Caco-2 (cell line): ENCODE results near the gene SNX27. TPM values are rescaled to one million over a fixed set of nuclear protein-coding genes. Genes with fewer than 3 reads are reported as not detected.
"Not testable (repeated sequence)": the region's sequence is repeated elsewhere in the genome, so short reads cannot be mapped to it uniquely, and the experiment has no call there.

Experiments used
- BruUV-seq: library from RNA; stranded (reverse); fragments of 400-500 nt; replicated peaks from 2 replicates; lab custom pipeline; 2021; lab: Mats Ljungman, UMichigan
- CTCF ChIA-PET: fragments of 300-600 bp; sonication (Branson Sonifier 250); formaldehyde crosslinking; loops from one replicate; lab custom pipeline; 2022; ENCODE audit warnings: antibody characterized with exemption; lab: Charles Lee
- POLR2A ChIA-PET: fragments of 300-600 bp; sonication (Branson Sonifier 250); formaldehyde crosslinking; loops from one replicate; lab custom pipeline; 2022; ENCODE audit warnings: antibody characterized with exemption; lab: Charles Lee
- DNase-seq, 2 experiments: peaks; one replicate each; pipeline versions ENCODE4 v3.0.0 to v3.0.0-alpha.2; 2020 to 2022
- H3K27me3 ChIP-seq: replicated peaks from 2 replicates; pipeline ENCODE4 v1.6.0; 2011; ENCODE audit warnings: low read length; ENCODE audit not compliant: control insufficient read depth, insufficient read depth
- H3K36me3 ChIP-seq: 2 replicates; pipeline ENCODE4 v1.5.1; 2011; ENCODE audit warnings: low read length; ENCODE audit not compliant: control insufficient read depth, insufficient read depth
- H3K4me1 ChIP-seq: fragments of 250-450 bp; sonication (Bioruptor Pico); 2 replicates; pipeline ENCODE4 v1.5.1; 2020; ENCODE audit warnings: mild to moderate bottlenecking
- H3K4me3 ChIP-seq: 2 replicates; pipeline ENCODE4 v1.5.1; 2011; ENCODE audit warnings: low read depth, mild to moderate bottlenecking, control low read depth, low read length
- H3K9me3 ChIP-seq: fragments of 250-450 bp; sonication (Bioruptor Pico); 2 replicates; pipeline ENCODE4 v1.5.1; 2020; ENCODE audit warnings: mild to moderate bottlenecking, moderate library complexity
- H3K27ac Mint-ChIP-seq: one replicate; pipeline ENCODE4 v1.8.0; 2022; ENCODE audit warnings: mixed read lengths; ENCODE audit not compliant: unreplicated experiment
- H3K27me3 Mint-ChIP-seq: one replicate; pipeline ENCODE4 v1.8.0; 2022; ENCODE audit warnings: mixed read lengths; ENCODE audit not compliant: insufficient read depth, unreplicated experiment
- H3K36me3 Mint-ChIP-seq: one replicate; pipeline ENCODE4 v1.8.0; 2022; ENCODE audit warnings: mild to moderate bottlenecking, mixed read lengths; ENCODE audit not compliant: insufficient read depth, unreplicated experiment
- H3K4me1 Mint-ChIP-seq: one replicate; pipeline ENCODE4 v1.8.0; 2022; ENCODE audit warnings: low read depth, mixed read lengths; ENCODE audit not compliant: unreplicated experiment
- H3K4me3 Mint-ChIP-seq: one replicate; pipeline ENCODE4 v1.8.0; 2022; ENCODE audit warnings: mild to moderate bottlenecking, moderate library complexity, mixed read lengths; ENCODE audit not compliant: unreplicated experiment
- H3K9me3 Mint-ChIP-seq: one replicate; pipeline ENCODE4 v1.8.0; 2022; ENCODE audit warnings: mixed read lengths; ENCODE audit not compliant: unreplicated experiment
- CTCF ChIP-seq, 2 experiments: fragments of 200-600 bp in 1 of 2; IDR thresholded peaks; 1 replicate in 1 of 2; 2 replicates in 1 of 2; pipeline versions ENCODE4 v1.5.1 to v1.8.0; 2011 to 2022; ENCODE audit warnings: antibody characterized with exemption in 1 of 2, control low read depth in 1 of 2, inconsistent platforms in 1 of 2, low read depth in 1 of 2, low read length in 1 of 2, mild to moderate bottlenecking in 1 of 2, moderate library complexity in 1 of 2; ENCODE audit not compliant: insufficient read depth in 1 of 2, severe bottlenecking in 1 of 2, unreplicated experiment in 1 of 2
- intact Hi-C: fragments of 100-400 bp; cut with micrococcal nuclease; formaldehyde crosslinking; loops from one replicate; pipeline ENCODE4 v1.10.0; 2022; ENCODE audit not compliant: unreplicated experiment
- total RNA-seq: library from RNA; stranded (reverse); gene quantifications from 2 replicates; pipeline ENCODE4 v1.2.3, GENCODE V29; 2022

Gene SNX27
- total RNA-seq, 1 experiment from 2014 or later: 47.2 TPM

DNA sequence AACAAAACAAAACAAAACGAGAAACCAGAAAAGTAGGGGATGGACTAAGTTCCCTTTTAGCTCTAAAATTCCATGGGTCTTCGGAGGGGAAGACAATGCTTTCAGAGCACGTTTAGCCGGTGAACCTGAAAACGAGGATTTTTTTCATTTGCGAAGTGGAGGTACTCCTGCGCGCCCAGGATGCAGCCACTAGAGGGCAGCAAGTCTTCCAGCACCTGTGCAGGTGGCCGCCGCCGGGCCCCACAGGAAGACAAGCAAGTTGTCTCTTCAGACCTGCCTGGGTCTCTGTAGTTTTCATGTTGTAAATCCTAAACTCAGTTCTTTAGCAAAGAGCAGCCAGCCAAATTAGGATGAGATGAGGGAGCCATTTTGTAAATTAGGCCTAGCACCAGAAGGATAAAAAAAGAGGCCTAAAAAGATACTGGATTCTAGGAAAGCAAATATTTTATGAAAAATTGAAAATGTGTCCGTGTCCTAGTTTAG lies 17.7 kb upstream of the SNX27 start:
- CTCF ChIA-PET: interaction anchor here (0.6 to 1.8 kb wide), 6 partner anchors 9 to 141 kb away, joined by 3 to 12 read pairs (median 3); no protein-coding TSS in a partner anchor

DNA sequence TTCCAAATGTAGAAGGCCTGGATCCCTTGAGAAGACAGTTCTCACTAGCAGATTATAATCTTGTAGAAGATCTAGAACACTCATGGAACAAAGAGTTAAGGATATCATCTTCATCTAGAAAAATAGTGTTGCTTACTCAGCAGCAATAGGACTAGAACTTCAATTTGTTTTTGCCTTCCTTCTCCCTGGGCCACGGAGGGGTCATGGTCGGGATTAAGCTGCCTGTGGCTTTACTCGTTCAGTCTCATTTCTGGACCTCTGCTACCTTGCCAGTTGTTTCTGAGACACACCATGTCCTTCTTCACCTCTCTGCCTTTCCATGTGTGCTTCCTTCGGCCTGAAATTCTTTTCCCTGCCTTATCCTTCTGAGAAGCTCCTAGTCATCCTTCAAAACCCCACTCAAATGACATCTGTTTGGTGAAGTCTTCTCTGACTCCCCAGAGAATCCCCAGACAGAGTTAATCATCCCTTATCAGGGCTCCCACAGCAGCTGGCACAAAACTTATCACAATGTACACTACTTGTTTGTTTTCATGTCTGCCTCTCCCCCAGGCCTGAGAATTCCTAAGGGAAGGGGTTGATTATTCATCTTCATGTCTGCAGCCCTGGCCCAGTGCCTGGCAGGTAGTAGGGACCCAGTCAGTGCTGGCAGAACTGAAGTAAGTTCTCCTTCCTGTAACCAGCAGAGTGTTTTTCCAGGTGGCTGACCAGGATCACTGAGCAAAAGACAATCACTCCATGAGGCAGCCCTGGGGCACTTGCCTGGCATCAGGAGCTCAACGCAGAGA lies 15.5 kb upstream of the SNX27 start:
- Mint-ChIP-seq H3K27me3 (no peaks in the 10 kb centered on the region), H3K27ac (peak overlapping the region; percentile 6), H3K4me1 (peaks cover 23% of the 10 kb centered on the region), H3K9me3 (no peaks in the 10 kb centered on the region), H3K36me3 (no peaks in the 10 kb centered on the region), H3K4me3 (no peak overlapping the region)
- Histone ChIP-seq H3K36me3 (no peaks in the 10 kb centered on the region), H3K4me3 (no peak overlapping the region), H3K4me1 (peaks cover 18% of the 10 kb centered on the region), H3K27me3 (no peaks in the 10 kb centered on the region), H3K9me3 (no peaks in the 10 kb centered on the region)
- ChIA-PET CTCF (interaction anchor here (0.7 to 0.9 kb wide), 2 partner anchors 15 to 119 kb away, joined by 3 read pairs; partner anchors contain the start of gene SNX27), POLR2A (interaction anchor here (0.8 kb wide), 1 partner anchor 15 kb away, joined by 3 read pairs; no protein-coding TSS in a partner anchor)
- DNase-seq: peak; percentile 60 to 68
- TF ChIP-seq CTCF (IDR thresholded peaks at IDR 0.05; ENCODE audit: insufficient read depth in 1 of 2, low read depth in 1 of 2, low read length in 1 of 2, severe bottlenecking in 1 of 2, unreplicated experiment in 1 of 2): no peak
- BruUV-seq: no TSS peak
- intact Hi-C loops: loop anchor here (10.0 kb wide), 1 partner anchor 68 kb away; no protein-coding TSS in a partner anchor

More for the DNA sequence above, 17.7 kb upstream of the SNX27 start:
- H3K27me3 ChIP-seq: no peaks in the 10 kb centered on the region
- peaks cover 18% of the 10 kb centered on the region for H3K4me1 ChIP-seq
- no peaks in the 10 kb centered on the region for H3K27me3 Mint-ChIP-seq
- H3K9me3 ChIP-seq: no peaks in the 10 kb centered on the region
- H3K4me1 Mint-ChIP-seq: peaks cover 41% of the 10 kb centered on the region
- BruUV-seq: no TSS peak
- H3K36me3 ChIP-seq: no peaks in the 10 kb centered on the region
- peak; percentile 88 to 90 for DNase-seq
- H3K4me3 ChIP-seq: no peak overlapping the region
- intact Hi-C loops: loop anchor here (1.0 to 10.0 kb wide), 6 partner anchors 17 to 243 kb away; partner anchors contain the start of gene C2CD4D
- peaks cover 11% of the 10 kb centered on the region for H3K9me3 Mint-ChIP-seq
- peak overlapping the region; percentile 74 for H3K27ac Mint-ChIP-seq
- no peaks in the 10 kb centered on the region for H3K36me3 Mint-ChIP-seq
- POLR2A ChIA-PET: no interaction called here
- peak overlapping the region; percentile 69 for H3K4me3 Mint-ChIP-seq
- peak; percentile 92 to 95 for TF ChIP-seq CTCF (IDR thresholded peaks at IDR 0.05; ENCODE audit: insufficient read depth in 1 of 2, low read depth in 1 of 2, low read length in 1 of 2, severe bottlenecking in 1 of 2, unreplicated experiment in 1 of 2)

DNA sequence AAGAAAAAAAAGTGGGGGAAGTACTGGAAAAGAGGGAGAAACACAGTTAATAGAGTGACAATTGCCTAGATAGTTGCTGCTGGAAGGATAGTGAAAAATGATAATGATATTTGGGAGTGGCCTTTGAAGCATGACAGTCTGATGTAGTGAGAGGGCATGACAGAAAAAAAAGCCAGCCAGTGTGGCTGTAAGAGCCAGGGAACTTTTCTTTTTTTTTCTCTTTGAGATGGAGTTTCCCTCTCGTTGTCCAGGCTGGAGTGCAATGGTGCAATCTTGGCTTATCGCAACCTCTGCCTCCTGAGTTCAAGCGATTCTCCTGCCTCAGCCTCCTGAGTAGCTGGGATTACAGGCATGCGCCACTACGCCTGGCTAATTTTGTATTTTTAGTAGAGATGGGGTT lies 9.3 kb upstream of the SNX27 start:
- H3K9me3 ChIP-seq, BruUV-seq, H3K36me3 ChIP-seq, H3K27me3 Mint-ChIP-seq, H3K36me3 Mint-ChIP-seq, DNase-seq, H3K9me3 Mint-ChIP-seq, H3K27ac Mint-ChIP-seq, H3K4me3 ChIP-seq, CTCF ChIA-PET, H3K27me3 ChIP-seq, H3K4me3 Mint-ChIP-seq, intact Hi-C loops: not testable (repeated sequence)
- POLR2A ChIA-PET: interaction anchor here (0.7 kb wide), 1 partner anchor 62 kb away, joined by 3 read pairs; no protein-coding TSS in a partner anchor
- peaks cover 11% of the 10 kb centered on the region for H3K4me1 ChIP-seq
- peaks cover 16% of the 10 kb centered on the region for H3K4me1 Mint-ChIP-seq
